NCI-H2196 treated with DMSO at 0.1 percent for 48 hours (cell line): ENCODE results near the gene SFMBT1.

Source experiments
- DNase-seq: peaks from one replicate; lab custom pipeline; 2025; ENCODE audit not compliant: unreplicated experiment; lab: John Stamatoyannopoulos, UW

SFMBT1 gene

DNA sequence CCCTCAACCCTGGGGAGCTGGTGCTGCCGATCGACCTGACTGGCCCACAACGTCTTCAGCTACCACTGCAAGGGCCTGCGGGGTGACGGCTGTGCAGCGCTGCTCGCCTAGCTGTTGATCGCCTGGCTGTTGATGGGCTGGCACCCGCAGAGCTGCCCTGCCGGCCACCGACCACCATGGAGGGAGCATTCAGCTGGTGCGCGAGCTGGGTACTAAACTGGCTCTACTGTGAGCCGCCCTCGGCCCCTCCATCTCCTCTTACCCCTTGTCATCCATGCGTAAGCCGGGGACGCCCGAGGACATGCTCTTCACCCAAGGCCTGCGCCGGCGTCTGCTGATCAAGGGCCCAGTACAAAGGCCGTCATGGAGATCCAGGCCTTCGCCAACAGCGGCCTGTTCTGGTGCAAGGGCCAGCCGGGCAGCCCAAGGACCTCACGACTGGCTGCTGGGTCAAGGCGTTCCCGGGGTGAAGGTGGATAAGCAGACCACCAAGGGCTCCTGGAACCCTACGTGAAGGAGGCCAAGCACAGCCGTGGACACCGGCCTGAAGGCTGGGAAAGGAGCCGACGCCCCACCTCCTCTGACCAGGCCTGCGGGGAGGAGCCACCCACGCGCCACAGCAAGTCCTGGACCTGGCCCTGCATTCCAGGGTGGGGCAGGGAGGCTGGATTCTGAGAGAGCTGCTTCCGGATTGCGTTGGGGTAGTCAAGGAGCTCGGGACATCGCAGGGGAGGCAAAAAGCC lies 46.9 kb downstream of the SFMBT1 start:
- no peak for DNase-seq

DNA sequence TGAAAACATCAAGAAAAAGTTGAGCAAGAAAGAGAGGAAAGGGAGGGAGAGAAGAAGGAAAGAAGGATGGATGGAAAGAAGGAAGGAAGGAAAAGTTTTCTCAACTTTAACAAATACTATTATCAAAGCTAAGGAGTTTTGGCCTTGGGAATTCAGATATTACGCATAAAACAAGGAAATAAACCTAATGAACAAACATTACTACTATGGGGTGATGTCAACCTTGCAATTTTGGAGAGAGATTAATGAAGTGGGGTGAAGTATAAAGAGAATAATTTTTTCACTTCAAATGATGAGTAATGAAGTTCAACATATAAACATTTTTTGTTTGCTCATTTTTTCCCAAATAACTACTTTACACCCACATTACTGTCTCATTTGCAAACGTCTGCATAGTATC lies 55.2 kb downstream of the SFMBT1 start:
- DNase-seq = no peak

DNA sequence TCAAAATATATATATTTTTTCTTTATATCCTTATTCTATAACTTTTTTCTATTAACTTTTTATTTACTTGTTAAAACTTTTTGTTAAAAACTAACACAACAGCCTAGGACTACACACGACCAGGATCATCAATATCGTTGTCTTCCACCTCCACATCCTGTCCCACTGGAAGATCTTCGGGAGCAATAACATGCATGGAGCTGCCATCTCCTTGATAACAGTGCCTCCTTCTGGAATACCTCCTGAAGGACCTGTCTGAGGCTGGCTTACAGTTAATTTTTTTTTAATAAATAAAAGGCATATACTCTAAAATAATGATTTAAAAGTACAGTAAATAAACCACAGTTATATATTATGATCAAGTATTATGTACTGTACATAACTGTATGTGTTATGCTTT lies 58.9 kb downstream of the SFMBT1 start:
- DNase-seq = no peak

DNA sequence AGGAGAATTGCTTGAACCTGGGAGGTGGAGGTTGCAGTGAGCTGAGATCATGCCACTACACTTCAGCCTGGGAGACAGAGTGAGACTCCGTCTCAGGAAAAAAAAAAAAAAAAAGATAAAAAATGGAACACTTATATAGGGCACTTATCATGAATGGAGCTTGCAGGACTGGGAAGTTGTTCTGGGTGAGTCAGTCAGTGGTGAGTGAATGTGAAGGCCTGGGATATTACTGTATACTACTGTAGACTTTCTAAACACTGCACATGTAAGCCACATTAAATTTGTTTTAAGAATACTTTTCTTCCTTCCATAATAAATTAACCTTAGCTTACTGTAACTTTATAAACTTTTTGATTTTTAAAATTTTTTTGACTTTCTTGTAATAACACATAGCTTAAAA lies 59.8 kb downstream of the SFMBT1 start:
- no peak for DNase-seq

DNA sequence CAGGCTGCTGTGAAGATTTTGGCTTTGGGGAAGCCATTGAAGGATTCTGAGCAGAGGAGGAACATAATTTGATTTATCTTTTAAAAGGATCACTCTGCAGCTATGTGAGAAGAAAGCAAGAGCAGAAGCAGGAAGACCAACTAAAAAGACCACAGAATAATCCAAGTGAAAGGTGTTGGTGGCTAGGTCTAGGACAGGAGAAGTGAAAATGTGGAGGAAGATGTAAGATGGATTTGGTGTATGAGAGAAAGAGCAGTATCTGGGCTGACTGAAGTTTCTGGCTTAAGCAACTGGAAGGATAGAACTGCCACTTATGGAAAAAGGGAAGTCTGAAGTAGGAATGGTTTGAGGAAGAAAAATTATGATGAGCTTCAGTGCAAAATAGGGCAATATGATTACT lies 62.0 kb downstream of the SFMBT1 start:
- no peak for DNase-seq

DNA sequence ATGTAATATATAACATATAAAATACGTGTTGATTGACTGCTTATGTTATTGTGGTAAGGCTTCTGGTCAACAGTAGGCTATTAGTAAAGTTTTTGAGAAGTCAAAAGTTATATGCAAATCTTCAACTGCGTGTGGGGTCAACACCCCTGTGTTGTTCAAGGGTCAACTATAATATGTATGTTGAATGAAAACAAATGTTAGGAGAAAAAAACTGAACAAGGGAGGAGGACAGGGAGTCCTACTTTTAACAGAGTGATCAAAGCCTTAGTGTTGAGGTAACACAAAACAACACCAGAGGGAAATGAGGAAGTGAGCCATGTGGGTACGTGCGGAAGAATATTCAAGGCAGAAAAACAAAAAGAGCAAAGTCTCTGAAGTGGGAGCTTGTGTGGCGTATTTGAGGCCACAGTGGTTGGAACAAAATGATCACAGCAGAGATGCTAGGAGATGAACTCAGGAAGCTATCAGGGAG lies 62.5 kb downstream of the SFMBT1 start:
- no peak for DNase-seq

DNA sequence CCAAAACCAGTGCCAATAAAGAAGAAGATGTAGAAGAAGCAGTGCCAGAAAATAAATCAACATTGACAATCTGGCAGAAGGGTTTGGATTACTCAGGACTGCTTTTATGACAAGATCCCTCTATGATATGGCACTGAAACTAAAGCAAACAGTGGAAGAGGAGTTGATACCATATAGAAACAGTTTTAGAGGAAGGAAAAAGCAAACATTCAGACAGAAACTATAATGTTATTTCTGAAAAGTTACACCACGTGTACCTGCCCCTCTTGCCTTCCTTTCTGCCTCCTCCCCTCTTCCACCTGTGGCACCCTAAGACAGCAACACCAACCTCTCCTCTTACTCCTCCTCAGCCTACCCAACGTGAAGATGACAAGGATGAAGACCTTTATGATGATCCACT lies 63.0 kb downstream of the SFMBT1 start:
- DNase-seq = no peak

DNA sequence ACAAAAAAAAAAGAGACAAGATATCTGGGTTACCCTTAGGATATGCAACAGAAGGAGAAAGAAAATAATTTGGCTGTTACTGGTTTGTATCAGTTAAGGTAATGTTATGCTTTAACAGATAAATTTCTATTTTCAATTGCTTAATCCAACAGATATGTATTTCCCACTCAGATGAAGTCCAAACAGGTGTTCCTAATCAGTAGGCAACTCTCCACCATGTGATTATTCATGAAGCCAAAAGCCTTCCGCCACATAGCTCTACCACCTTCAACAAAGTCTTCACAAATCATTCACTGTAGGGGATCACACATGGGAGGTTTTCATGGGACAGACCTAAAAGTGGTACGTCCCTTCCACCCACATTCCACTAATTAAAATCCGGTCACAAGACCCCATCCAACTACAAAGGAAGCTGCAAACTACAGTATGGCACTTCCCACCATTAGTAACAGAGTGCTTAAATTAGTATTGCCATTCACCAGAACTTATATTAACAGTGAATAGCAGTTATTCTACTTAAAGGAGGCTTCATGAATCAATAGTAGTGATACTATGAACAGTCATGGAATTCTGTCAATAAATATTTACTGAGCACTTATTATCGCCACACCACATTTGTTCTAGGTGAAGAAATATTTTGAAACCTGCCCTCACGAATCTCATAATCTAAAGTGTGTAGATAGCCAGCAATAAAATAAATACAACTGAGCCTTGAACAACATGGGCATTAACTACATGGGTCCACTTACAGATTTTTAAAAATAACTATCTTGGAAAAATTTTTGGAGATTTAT lies 66.5 kb downstream of the SFMBT1 start:
- DNase-seq = no peak

DNA sequence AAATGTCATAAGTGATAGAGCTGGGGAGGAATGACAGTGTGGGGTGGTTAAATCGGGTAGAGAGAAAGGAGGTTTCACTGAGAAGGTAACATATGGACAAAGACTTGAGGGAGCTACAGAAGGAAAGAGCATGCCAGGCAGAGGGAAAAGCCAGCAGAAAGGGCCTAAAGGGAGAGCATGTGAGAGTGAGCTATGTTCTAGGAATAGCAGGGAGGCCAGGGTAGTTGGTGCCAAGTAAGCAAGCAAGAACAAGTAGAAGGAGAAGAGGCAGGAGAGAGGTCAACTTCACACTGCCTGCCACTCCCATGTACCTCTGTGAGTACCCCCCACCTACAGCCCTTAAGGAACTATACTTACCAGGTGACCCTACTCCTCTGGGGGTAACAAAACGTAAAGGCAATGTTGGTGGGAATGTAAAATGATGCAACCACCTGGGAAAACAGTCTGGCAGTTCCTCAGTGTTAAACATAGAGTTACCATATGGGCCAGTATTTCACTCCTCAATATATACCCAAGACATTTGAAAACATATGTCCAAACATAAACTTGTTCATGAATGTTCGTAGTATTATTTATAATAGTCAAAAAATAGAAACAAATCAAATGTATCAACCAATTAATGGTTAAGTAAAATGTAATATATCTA lies 67.6 kb downstream of the SFMBT1 start:
- no peak for DNase-seq

DNA sequence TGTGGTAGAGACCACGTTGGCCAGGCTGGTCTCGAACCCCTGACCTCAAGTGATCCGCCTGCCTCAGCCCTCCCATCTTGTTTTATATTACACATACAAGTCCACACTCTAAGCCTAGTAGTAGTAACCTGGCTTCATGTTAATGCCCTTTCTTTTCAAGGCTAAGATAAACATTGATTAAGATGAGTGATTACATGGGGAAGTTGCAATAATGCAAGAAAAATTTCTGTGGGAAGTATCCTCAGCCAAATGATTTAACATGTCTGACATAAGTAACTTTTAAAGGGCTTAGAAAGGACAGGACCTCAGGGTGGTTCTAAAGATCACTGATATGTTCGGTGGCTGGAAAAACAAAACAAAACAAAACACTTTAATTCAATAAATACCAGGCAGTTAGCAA lies 72.1 kb downstream of the SFMBT1 start:
- no peak for DNase-seq

DNA sequence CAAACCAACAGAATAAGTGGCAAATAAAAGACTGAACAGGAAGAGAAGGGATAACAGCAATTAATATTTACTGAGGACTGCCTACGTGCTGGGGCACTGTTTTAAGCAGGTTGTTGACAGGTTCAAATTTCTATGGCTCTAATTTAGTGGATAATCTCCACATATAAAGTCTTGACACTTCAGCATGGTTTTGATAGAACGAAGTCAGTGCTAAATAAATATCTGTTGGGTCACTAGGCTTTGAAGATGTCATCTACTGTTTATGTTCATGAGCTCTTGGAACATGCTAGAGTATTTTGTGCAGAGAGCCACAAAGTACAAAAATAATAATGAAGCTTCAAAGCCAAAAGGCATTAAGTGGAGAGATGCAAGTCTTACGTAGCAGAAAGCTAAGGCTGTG lies 74.0 kb downstream of the SFMBT1 start:
- no peak for DNase-seq

DNA sequence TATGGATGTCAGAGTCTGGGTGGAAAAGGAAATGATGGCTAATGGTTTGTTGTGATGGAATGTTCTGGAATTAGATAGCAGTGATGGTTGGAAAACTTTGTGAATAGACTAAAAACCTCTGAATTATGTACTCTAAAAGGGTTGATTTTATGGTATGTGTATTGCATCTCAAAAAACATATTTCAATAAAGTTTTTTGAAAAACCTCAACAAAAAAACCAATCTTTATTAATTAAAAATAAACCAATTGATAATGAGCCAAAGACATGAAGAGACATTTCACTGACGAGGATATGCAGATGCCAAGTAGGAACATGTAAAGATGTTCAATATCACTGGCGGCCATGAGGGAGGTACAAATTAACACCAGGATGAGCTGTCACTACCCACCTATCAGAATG lies 78.5 kb downstream of the SFMBT1 start:
- DNase-seq = no peak

DNA sequence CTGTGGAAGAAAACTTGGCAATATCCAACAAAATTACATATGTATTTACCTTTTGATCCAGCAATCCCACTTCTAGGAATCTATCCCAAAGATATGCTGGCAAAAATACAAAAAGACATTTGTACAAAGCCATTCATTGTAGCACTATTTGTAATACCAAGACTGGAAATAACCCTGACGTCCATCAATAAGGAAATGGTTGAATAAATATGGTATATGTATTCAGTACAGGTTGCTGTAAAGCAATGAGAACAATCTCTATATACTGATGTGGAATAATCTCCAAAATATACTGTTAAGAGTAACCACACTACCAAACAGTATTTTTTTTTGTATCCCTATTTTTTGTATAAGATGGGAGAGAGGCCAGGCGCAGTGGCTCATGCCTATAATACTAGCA lies 83.7 kb downstream of the SFMBT1 start:
- no peak for DNase-seq

DNA sequence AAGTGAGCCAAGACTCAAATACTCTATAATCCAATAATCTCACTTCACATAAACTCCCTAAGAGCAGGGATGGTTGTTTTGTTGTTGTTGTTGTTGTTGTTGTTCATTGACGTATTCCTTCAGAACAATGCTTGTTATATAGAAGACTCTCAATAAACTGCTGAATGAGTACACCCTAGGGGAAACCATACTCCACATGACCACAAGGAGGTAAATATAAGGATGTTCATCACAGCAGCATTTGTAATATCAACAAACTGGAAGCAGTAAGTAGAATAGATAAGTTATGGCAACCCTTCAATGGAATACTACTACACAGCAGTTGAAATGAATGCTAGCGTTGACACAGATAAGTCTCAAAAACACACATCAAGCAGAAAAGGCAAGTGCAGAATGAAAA lies 86.1 kb downstream of the SFMBT1 start:
- DNase-seq = no peak

DNA sequence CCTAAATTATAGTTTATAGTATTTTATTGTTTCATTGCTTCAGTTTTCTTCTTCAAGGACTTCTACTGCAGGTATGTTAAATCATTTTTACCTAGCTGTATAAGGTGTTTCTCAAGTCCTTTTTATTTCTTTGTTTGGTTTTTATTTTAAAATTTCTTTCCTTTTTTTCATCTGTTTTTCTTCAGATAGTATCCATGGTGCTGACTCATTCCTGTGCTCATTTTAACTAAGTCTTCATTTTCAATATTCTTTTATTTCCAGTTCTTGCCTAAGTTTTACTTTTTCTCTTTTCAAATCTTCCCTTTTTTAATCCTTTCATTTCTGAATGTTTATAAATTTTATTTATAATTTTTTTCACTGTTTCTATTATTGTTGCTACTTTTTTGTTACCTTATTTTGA lies 106.3 kb downstream of the SFMBT1 start:
- DNase-seq = no peak

DNA sequence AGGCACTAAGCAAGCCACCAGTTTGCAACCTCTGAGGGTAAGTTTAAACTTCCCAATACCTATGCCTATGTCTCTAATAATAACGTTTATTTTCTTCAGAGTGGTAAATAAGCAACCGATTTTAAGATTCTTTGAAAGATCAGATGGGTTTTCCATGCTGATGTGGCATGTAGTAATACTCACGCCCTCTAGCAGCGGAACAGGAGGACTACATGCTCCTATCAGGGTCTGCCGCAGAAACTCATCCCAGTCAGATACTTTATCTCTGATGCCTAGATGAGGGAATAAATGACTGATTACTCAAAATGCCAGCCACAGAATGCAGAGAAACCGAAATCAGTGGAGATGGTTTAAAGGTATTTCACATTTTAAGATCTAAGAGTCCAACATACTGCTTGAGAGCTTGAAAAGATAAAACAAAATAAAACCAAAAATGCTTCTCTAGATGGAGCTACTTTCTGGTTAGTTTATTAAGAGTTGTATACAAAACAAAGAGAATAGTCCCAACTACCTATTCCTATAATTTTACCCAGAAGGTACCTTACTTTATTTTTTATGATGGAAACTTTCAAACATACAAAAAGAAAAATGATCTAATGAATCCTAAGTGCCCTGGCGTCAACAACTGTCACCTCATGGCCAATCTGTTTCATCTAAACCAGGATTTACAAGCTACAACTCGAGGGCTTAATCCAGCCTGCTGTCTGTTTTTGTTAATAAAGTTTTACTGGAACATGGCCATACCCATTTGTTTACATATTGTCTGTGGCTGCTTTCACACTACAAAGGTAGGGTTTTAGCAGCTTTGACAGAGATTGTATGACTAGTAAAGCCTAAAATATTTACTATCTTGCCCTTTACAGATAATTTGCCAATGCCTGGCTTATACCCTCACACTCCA lies 111.0 kb downstream of the SFMBT1 start:
- DNase-seq = no peak

DNA sequence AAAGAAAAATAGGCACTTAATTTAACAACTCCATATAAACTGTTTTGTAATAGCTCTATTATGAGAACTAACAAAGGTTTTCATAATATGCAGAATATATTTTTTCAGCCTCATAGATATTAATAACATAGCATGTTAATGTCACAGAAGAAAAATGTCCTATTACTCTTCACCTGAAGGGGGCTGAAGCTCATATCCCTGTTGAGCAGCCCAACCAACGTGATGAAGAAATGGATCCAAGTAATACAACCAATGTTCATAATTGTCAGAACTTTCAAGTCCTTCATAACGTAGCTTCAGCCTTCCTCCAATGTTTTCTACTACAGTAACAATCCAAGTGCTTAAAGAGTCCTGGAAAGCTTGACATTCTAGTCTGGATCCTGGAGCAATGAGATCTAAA lies 114.0 kb downstream of the SFMBT1 start:
- no peak for DNase-seq

DNA sequence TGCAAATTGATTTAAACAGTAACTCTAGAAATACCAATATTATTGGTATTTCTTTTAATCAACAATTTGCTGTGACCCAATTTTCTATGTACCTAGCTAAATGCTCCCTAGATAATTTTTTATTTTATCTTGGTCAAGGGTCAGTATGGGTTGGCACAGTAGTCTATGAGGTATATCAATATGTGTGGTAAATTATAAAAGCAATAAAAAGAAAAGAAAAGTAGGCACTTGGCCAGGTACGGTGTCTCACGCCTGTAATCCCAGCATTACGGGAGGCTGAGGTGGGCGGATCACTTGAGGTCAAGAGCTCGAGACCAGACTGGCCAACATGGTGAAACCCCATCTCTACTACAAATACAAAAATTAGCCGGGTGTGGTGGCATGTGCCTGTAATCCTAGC lies 114.5 kb downstream of the SFMBT1 start:
- no peak for DNase-seq

DNA sequence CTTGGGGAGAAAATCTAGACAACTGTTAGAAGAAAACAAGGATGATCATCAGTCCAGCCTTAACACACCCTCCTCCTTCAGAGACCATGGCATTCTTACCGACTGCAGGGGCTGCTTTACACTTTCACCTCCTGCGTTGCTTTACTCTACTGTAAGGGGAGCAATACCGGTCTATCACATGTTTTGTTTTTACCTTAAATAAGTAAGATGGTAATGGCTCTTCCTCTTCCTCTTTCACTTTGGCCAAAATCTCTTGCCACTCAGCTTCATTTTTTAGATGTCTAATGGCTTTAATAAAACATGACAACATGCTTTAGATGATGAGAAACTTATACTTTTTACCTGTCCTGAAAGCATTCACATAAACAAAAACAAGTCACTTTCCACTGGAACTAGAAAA lies 115.1 kb downstream of the SFMBT1 start:
- no peak for DNase-seq

DNA sequence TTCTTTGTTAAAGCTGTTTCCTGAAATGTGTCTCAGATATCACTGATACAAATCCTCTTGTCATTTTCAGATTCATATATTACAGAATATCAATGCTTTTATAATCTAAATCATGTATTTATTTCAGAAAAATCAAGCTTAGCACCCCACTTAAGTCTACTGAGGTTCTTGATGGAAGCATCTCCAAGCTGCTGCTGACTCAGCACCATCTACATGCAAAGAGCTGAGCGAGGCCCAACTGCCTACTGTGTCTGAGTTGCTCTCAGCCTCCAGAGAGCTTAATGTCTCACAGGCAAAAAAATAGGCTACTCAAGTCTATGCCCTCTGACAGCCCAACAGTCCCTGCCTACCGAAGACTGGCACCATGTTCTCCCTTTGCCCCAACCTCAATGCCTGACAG lies 119.3 kb downstream of the SFMBT1 start:
- no peak for DNase-seq
